Astrocyte of the spinal cord (primary cell): ENCODE measurements around the gene RSU1.

ENCODE experiments used
- DNase-seq: peaks from one replicate; pipeline ENCODE4 v3.0.0; 2011; ENCODE audit warnings: low read depth, low spot score
- H3K4me3 ChIP-seq: 2 replicates; pipeline ENCODE4 v1.5.1; 2011; ENCODE audit warnings: low read depth, mild to moderate bottlenecking, low read length, moderate library complexity
- CTCF ChIP-seq: IDR thresholded peaks from 2 replicates; pipeline ENCODE4 v1.5.1; 2012; ENCODE audit warnings: low read depth, mild to moderate bottlenecking, low read length, inconsistent platforms
- in situ Hi-C: cut with HindIII; loops from 2 replicates; pipeline ENCODE4 v1.10.0; 2017; ENCODE audit warnings: low sequenced_read_pairs

The RSU1 gene

DNA sequence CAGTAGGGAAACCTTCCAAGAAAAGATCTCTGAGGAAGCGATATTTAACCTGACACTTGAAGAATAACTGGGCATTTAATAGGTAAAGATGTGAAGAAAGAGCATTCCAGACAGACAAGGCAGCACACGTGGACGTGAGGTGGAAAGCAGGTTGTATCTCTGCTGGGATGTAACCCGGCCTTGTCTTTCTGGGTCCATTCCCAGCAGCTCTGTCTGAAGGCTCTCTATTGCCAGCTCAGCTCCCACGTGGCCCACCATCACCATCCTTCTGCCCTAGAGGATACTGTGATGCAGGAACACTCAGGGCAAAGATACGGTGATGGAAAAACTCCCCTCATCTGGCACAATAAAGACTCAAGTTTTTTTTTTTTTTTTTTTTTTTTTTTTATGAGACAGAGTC is 137.7 kb downstream of the RSU1 start:
- no peak overlapping the region for H3K4me3 ChIP-seq
- in situ Hi-C loops = no loop called here
- TF ChIP-seq CTCF = no peak
- no peak for DNase-seq

DNA sequence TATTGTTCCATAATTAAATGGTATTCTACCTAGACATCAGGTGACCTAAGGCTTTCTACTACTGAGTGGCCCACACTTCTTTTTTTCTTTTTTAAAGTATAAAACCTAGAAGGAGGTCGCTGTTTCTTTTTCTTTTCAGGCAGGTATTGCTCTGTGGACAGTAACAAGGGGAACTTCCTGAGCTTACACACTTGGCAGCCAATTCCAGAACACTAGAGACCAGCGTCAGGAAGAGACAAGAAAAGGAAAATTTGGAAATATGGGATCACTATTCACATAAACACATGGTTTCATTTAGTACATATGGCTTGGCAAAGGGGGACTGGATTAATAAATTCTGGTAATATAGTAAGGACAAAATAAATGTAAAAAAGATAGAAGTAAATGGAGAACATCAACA is 141.9 kb downstream of the RSU1 start:
- H3K4me3 ChIP-seq = no peak overlapping the region
- in situ Hi-C loops = no loop called here
- no peak for TF ChIP-seq CTCF
- DNase-seq = no peak

DNA sequence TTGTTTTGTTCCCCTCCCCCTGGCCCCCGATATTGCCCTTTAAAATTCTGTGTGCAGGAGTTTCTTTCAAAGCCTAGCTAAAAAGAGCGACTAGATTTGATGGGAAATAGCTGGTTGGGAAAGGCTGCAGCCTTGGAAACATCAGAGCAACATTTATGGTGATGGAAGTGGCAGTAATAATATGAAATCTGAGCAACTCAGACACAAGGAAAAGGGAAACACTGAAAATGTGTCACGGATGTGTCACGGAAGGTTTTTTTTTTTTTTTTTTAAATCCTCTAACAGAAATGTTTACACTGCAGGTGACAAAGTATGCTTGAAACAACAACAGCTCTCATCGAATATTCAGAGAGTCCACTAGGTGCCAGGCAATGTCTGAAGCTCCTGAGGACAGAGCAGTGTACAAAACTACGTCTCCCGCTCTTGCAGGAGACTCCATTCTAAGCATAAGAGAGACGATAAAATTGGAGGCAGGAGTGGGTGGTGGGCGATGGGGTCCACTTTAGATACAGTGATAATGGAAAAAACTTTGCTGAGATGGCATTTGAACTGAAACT is 143.0 kb downstream of the RSU1 start:
- TF ChIP-seq CTCF = no peak
- no peak overlapping the region for H3K4me3 ChIP-seq
- no peak for DNase-seq
- in situ Hi-C loops = no loop called here

- TF ChIP-seq CTCF = no peak
- in situ Hi-C loops = no loop called here
- DNase-seq = no peak
- no peak overlapping the region for H3K4me3 ChIP-seq
Observed at GRCh38 chr10:16673443-16673842, 143.8 kb downstream of the RSU1 start.

- no peak for TF ChIP-seq CTCF
- DNase-seq = no peak
- no peak overlapping the region for H3K4me3 ChIP-seq
- in situ Hi-C loops = no loop called here
Observed at GRCh38 chr10:16663444-16663843, 153.8 kb downstream of the RSU1 start.

DNA sequence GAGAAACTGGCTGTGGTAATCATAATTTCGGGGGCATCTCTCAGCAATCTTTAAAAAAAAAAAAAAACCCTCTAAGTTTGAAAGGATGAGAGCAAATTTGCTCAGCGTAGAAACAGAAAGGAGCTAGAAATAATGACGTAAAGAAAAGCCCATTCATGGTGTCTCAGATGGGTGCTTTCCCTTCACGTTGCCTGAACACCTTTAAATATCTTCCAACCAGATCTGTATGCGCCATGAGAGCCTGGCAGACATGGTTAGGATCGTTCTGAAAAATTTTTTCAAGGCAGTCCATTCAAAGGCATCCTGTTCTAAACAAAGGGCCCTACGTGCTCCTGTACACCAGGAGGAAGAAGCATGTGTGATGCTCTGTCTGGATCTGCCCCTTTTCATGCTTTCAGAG is 154.3 kb downstream of the RSU1 start:
- no peak overlapping the region for H3K4me3 ChIP-seq
- TF ChIP-seq CTCF = no peak
- no peak for DNase-seq
- in situ Hi-C loops = no loop called here

DNA sequence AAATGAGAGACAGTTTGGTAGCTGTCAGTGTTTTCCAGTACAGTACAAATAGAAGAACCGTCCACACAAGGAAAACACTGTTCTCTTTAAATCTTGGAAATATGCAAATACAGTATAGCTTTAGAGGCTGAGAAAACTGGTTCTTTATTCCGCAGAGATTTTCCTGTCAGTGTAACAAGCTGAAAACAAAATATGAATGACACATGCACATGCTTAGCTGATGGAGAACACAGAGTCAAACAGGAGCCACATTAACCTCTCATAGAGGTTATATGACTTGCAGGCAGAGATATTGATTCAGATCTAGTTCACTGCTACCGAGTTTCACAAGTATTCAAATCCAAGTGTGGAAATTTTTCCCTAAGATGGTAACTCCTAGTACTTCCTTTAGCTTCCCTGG is 160.3 kb downstream of the RSU1 start:
- TF ChIP-seq CTCF = no peak
- DNase-seq = no peak
- in situ Hi-C loops = no loop called here
- H3K4me3 ChIP-seq = no peak overlapping the region
